B cell (primary cell): Measurements from ENCODE around the gene TFG. TPM values are rescaled to one million over a fixed set of nuclear protein-coding genes. Genes with fewer than 3 reads are reported as not detected.
A peak's percentile ranks its signal among the peaks of the same experiment; 100 is the strongest.

ENCODE experiments used
- ATAC-seq: fragments of 200-7000 bp; cut with Tn5 transposase; one replicate; pipeline ENCODE4 v1.10.0; 2021; ENCODE audit warnings: low read depth, mild to moderate bottlenecking, moderate number of reproducible peaks, moderate library complexity
- CTCF ChIA-PET: fragments of 350-600 bp; sonication (Branson Sonifier 250); formaldehyde crosslinking; loops from one replicate; lab custom pipeline; 2021; ENCODE audit warnings: antibody characterized with exemption, inconsistent platforms; lab: Charles Lee
- POLR2A ChIA-PET: fragments of 350-600 bp; sonication (Branson Sonifier 250); formaldehyde crosslinking; loops from one replicate; lab custom pipeline; 2021; ENCODE audit warnings: antibody characterized with exemption; lab: Charles Lee
- DNase-seq: peaks from one replicate; pipeline ENCODE4 v3.0.0; 2013
- H2AFZ ChIP-seq: 2 replicates; pipeline ENCODE4 v1.6.1; 2012; ENCODE audit warnings: mild to moderate bottlenecking, low read depth, low read length; ENCODE audit not compliant: insufficient read depth, poor library complexity, severe bottlenecking
- H3K27ac ChIP-seq, 2 donors: 1 replicate in 1 of 2; 2 replicates in 1 of 2; pipeline ENCODE4 v1.5.1; 2012 to 2013; ENCODE audit warnings: low read length in 2 of 2, mild to moderate bottlenecking in 2 of 2, moderate library complexity in 1 of 2
- H3K27me3 ChIP-seq, 4 experiments: fragments of 200-600 bp in 1 of 4; sonication (generic) in 1 of 4; replicated peaks in 1 of 4; 1 replicate in 2 of 4; 2 replicates in 2 of 4; pipeline versions ENCODE4 v1.6.1 to v1.7.0; 2013 to 2016; ENCODE audit warnings: low read length in 3 of 4, mild to moderate bottlenecking in 2 of 4, mixed read lengths in 1 of 4, moderate library complexity in 1 of 4; ENCODE audit not compliant: insufficient read depth in 4 of 4, control insufficient read depth in 3 of 4; ENCODE audit errors: control extremely low read depth in 1 of 4
- H3K36me3 ChIP-seq, 2 experiments: replicated peaks in 1 of 2; 1 replicate in 1 of 2; 2 replicates in 1 of 2; pipeline versions ENCODE4 v1.6.1 to v1.7.1; 2013; ENCODE audit warnings: low read length in 1 of 2; ENCODE audit not compliant: insufficient read depth in 2 of 2, control insufficient read depth in 1 of 2; ENCODE audit errors: control extremely low read depth in 1 of 2, extremely low read depth in 1 of 2
- H3K4me1 ChIP-seq, 2 donors: fragments of 200-600 bp in 1 of 2; sonication (generic) in 1 of 2; 1 replicate in 1 of 2; 2 replicates in 1 of 2; pipeline versions ENCODE4 v1.5.1 to v1.6.1; 2013 to 2017; ENCODE audit warnings: low read length in 2 of 2; ENCODE audit not compliant: control insufficient read depth in 2 of 2, insufficient read depth in 2 of 2
- H3K4me2 ChIP-seq: replicated peaks from 2 replicates; pipeline ENCODE3; 2012; ENCODE audit warnings: mild to moderate bottlenecking, low read depth, low read length; ENCODE audit not compliant: poor library complexity, severe bottlenecking
- H3K4me3 ChIP-seq, 5 experiments: fragments of 200-600 bp in 1 of 5; sonication (generic) in 1 of 5; 1 replicate in 3 of 5; 2 replicates in 2 of 5; pipeline versions ENCODE4 v1.5.1 to v1.7.0; 2011 to 2016; ENCODE audit warnings: low read length in 4 of 5, mild to moderate bottlenecking in 4 of 5, low read depth in 2 of 5, control low read depth in 1 of 5, moderate library complexity in 1 of 5; ENCODE audit not compliant: insufficient read depth in 1 of 5; ENCODE audit errors: control extremely low read depth in 1 of 5, extremely low read depth in 1 of 5
- H3K79me2 ChIP-seq: fragments of 200-600 bp; sonication (generic); one replicate; pipeline ENCODE4 v1.6.0; 2016; ENCODE audit warnings: low read length; ENCODE audit not compliant: control insufficient read depth, insufficient read depth
- H3K9ac ChIP-seq: fragments of 200-600 bp; sonication (generic); 2 replicates; pipeline ENCODE4 v1.6.1; 2017; ENCODE audit warnings: mild to moderate bottlenecking, low read length, moderate library complexity
- H3K9me3 ChIP-seq, 3 donors: one replicate each; pipeline versions ENCODE4 v1.6.1 to v1.7.1; 2013; ENCODE audit warnings: low read length in 2 of 3; ENCODE audit not compliant: control insufficient read depth in 2 of 3, insufficient read depth in 1 of 3; ENCODE audit errors: control extremely low read depth in 1 of 3
- H4K20me1 ChIP-seq: 2 replicates; pipeline ENCODE4 v1.6.0; 2012; ENCODE audit warnings: mild to moderate bottlenecking, low read length; ENCODE audit not compliant: insufficient read depth, control insufficient read depth, poor library complexity, severe bottlenecking
- H3K27ac Mint-ChIP-seq: one replicate; pipeline ENCODE4 v1.8.0; 2021; ENCODE audit warnings: mixed read lengths
- H3K27me3 Mint-ChIP-seq: one replicate; pipeline ENCODE4 v1.8.0; 2021; ENCODE audit warnings: mixed read lengths
- H3K4me1 Mint-ChIP-seq: one replicate; pipeline ENCODE4 v1.8.0; 2021; ENCODE audit warnings: mixed read lengths
- H3K4me3 Mint-ChIP-seq: one replicate; pipeline ENCODE4 v1.8.0; 2021; ENCODE audit warnings: mixed read lengths
- H3K9me3 Mint-ChIP-seq: one replicate; pipeline ENCODE4 v1.8.0; 2022; ENCODE audit warnings: mixed read lengths; ENCODE audit not compliant: insufficient read depth
- CTCF ChIP-seq: fragments of 200-600 bp; IDR thresholded peaks from one replicate; pipeline ENCODE4 v1.8.0; 2022; ENCODE audit warnings: antibody characterized with exemption, mild to moderate bottlenecking
- EZH2 ChIP-seq: IDR thresholded peaks from 2 replicates; pipeline ENCODE4 v1.6.1; 2012; ENCODE audit warnings: borderline replicate concordance, low read depth, mild to moderate bottlenecking, moderate library complexity, low read length; ENCODE audit not compliant: insufficient read depth, poor library complexity, severe bottlenecking
- WGBS: methylation state at CpG from one replicate; pipeline ENCODE4 v1.1.5; 2013; ENCODE audit warnings: missing lambda C conversion rate; ENCODE audit not compliant: insufficient coverage; 5-methylcytosine and 5-hydroxymethylcytosine counted together
- intact Hi-C: fragments of 100-400 bp; cut with micrococcal nuclease; formaldehyde crosslinking; loops from one replicate; pipeline ENCODE4 v1.10.0; 2022
- polyA plus RNA-seq: library from polyadenylated mRNA; depleted of rRNA; stranded (reverse); fragments of >200 nt; gene quantifications from 2 replicates; pipeline ENCODE4 v1.2.3, GENCODE V29; 2012
- total RNA-seq, 2 donors: library from RNA; stranded (reverse); fragments of 120-200 nt in 1 of 2; gene quantifications; 1 replicate in 1 of 2; 2 replicates in 1 of 2; pipeline versions ENCODE4 v1.2.3 to v1.2.4, GENCODE V29; 2013 to 2022

Gene TFG
- total and polyA plus RNA-seq, 2 donors (not counting 1 experiment from before 2014, with no cell fraction given) = 40.3 to 44.0 TPM

GRCh38 chr3:100789579-100789978 is 80.3 kb downstream of the TFG start:
- no peak overlapping the region for H3K27ac Mint-ChIP-seq

GRCh38 chr3:100796556-100796955 is 87.3 kb downstream of the TFG start:
- Histone ChIP-seq H3K79me2 (no peaks in the 10 kb centered on the region), H3K9me3 (no peaks in the 10 kb centered on the region), H2AFZ (peak overlapping the region; percentile 36), H3K36me3 (no peaks in the 10 kb centered on the region), H3K4me3 (no peak overlapping the region), H3K27ac (no peak overlapping the region), H3K4me1 (no peaks in the 10 kb centered on the region), H4K20me1 (no peaks in the 10 kb centered on the region), H3K4me2 (peak overlapping the region; percentile 33), H3K27me3 (no peaks in the 10 kb centered on the region), H3K9ac (no peak overlapping the region)
- TF ChIP-seq EZH2 = no peak
- no peak for TF ChIP-seq CTCF
- peak; percentile 4 for DNase-seq
- no peak overlapping the region for H3K27ac Mint-ChIP-seq
- POLR2A ChIA-PET = no interaction called here
- peaks cover 6% of the 10 kb centered on the region for H3K27me3 Mint-ChIP-seq
- no peak for ATAC-seq
- H3K4me3 Mint-ChIP-seq = peak overlapping the region; percentile 30
- intact Hi-C loops = no loop called here
- no peaks in the 10 kb centered on the region for H3K9me3 Mint-ChIP-seq
- CTCF ChIA-PET = interaction anchor here (0.9 to 1.1 kb wide), 2 partner anchors 12 to 193 kb away, joined by 3 to 4 read pairs; no protein-coding TSS in a partner anchor
- H3K4me1 Mint-ChIP-seq = peaks cover 2% of the 10 kb centered on the region
- WGBS = no CpG with 5 or more reads among the region's 2 CpGs

More at GRCh38 chr3:100789579-100789978, 80.3 kb downstream of the TFG start:
- Histone ChIP-seq H3K27me3 (no peaks in the 10 kb centered on the region), H3K4me2 (no peak overlapping the region), H3K27ac (no peak overlapping the region), H4K20me1 (no peaks in the 10 kb centered on the region), H2AFZ (no peak overlapping the region), H3K79me2 (no peaks in the 10 kb centered on the region), H3K36me3 (no peaks in the 10 kb centered on the region), H3K9ac (no peak overlapping the region), H3K9me3 (no peaks in the 10 kb centered on the region), H3K4me3 (no peak overlapping the region), H3K4me1 (no peaks in the 10 kb centered on the region)
- Mint-ChIP-seq H3K4me3 (no peak overlapping the region), H3K27me3 (peaks cover 3% of the 10 kb centered on the region), H3K9me3 (no peaks in the 10 kb centered on the region), H3K4me1 (no peaks in the 10 kb centered on the region)
- ChIA-PET POLR2A (no interaction called here), CTCF (no interaction called here)
- intact Hi-C loops = no loop called here
- DNase-seq (no peak), ATAC-seq (no peak)
- WGBS = no CpG with 5 or more reads among the region's 2 CpGs
- TF ChIP-seq EZH2 (no peak), CTCF (no peak)
